ENCODE measurements around the gene GREB1.

Gene GREB1

GRCh38 chr2:11533278-11534070, at the start of gene GREB1:
GREB1 (plus strand) TSS chr2:11534045; CDS start chr2:11556615, 22,570 bp downstream.
- DNase-seq, result no peak

- DNase-seq, result no peak
Observed at GRCh38 chr2:11488809-11489208, 45.0 kb upstream of the GREB1 start.

- DNase-seq, result no peak
Observed at GRCh38 chr2:11490194-11490593, 43.7 kb upstream of the GREB1 start.

- no peak for DNase-seq
Observed at GRCh38 chr2:11491348-11491933, 42.4 kb upstream of the GREB1 start.

GRCh38 chr2:11492244-11492643, 41.6 kb upstream of the GREB1 start:
- DNase-seq, result no peak

GRCh38 chr2:11492720-11493119, 41.1 kb upstream of the GREB1 start:
- DNase-seq, result no peak

- DNase-seq, result no peak
Observed at GRCh38 chr2:11493282-11493681, 40.6 kb upstream of the GREB1 start.

- DNase-seq, result no peak
Observed at GRCh38 chr2:11494310-11494709, 39.5 kb upstream of the GREB1 start.

- DNase-seq, result no peak
Observed at GRCh38 chr2:11495844-11496681, 37.8 kb upstream of the GREB1 start.

GRCh38 chr2:11498543-11499034, 35.3 kb upstream of the GREB1 start:
- DNase-seq, result no peak

GRCh38 chr2:11499081-11499743, 34.6 kb upstream of the GREB1 start:
- no peak for DNase-seq

- DNase-seq, result no peak
Observed at GRCh38 chr2:11500702-11501303, 33.0 kb upstream of the GREB1 start.

- DNase-seq, result no peak
Observed at GRCh38 chr2:11502740-11503292, 31.0 kb upstream of the GREB1 start.

- no peak for DNase-seq
Observed at GRCh38 chr2:11503354-11503927, 30.4 kb upstream of the GREB1 start.

- DNase-seq, result no peak
Observed at GRCh38 chr2:11505652-11506610, 27.9 kb upstream of the GREB1 start.

- no peak for DNase-seq
Observed at GRCh38 chr2:11506611-11506969, 27.3 kb upstream of the GREB1 start.

- no peak for DNase-seq
Observed at GRCh38 chr2:11507517-11507916, 26.3 kb upstream of the GREB1 start.

- no peak for DNase-seq
Observed at GRCh38 chr2:11508279-11508678, 25.6 kb upstream of the GREB1 start.

GRCh38 chr2:11509657-11510360, 24.0 kb upstream of the GREB1 start:
- no peak for DNase-seq

GRCh38 chr2:11512431-11512830, 21.4 kb upstream of the GREB1 start:
- DNase-seq, result no peak
